ENCODE measurements around the gene GGT1.
A peak's percentile ranks its signal among the peaks of the same experiment; 100 is the strongest.

GGT1 gene

GRCh38 chr22:24555165-24556039 lies 47.6 kb upstream of the GGT1 start, which contains the start of gene SNRPD3 (continued):
- TF ChIP-seq ZNF426 (tag by site-specific recombination; IDR thresholded peaks at IDR 0.05) = no peak
- TF ChIP-seq ZNF704 (tag by site-specific recombination; IDR thresholded peaks at IDR 0.05) = no peak
- TF ChIP-seq KLF16 (tag by site-specific recombination; IDR thresholded peaks at IDR 0.05) = peak; percentile 98
- 0 out of 2 replicates have a peak, but pooled peaks have one; percentile 21 for TF ChIP-seq CTCF (tag by site-specific recombination; IDR thresholded peaks at IDR 0.05)
- TF ChIP-seq ZNF530 (tag by site-specific recombination; IDR thresholded peaks at IDR 0.05; ENCODE audit: low read depth) = no peak
- no peak for TF ChIP-seq ZNF548 (tag by site-specific recombination; IDR thresholded peaks at IDR 0.05)
- no peak; the same call in 1 of the 2 replicates for TF ChIP-seq ZNF221 (tag by site-specific recombination; IDR thresholded peaks at IDR 0.05; ENCODE audit: borderline replicate concordance)
- TF ChIP-seq ZNF23 (tag by site-specific recombination; IDR thresholded peaks at IDR 0.05; ENCODE audit: borderline replicate concordance) = no peak
- TF ChIP-seq ZNF624 (tag by site-specific recombination; IDR thresholded peaks at IDR 0.05) = no peak
- TF ChIP-seq KLF10 (tag by site-specific recombination; IDR thresholded peaks at IDR 0.05) = peak; percentile 91
- TF ChIP-seq ZNF488 (tag by site-specific recombination; IDR thresholded peaks at IDR 0.05) = peak; percentile 54; the same call in 1 of the 2 replicates
- TF ChIP-seq ZNF2 (tag by site-specific recombination; IDR thresholded peaks at IDR 0.05) = peak; percentile 99
- TF ChIP-seq ZNF580 (tag by site-specific recombination; IDR thresholded peaks at IDR 0.05) = peak; percentile 79
- no peak for TF ChIP-seq ZNF544 (tag by site-specific recombination; IDR thresholded peaks at IDR 0.05)
- TF ChIP-seq ZNF449 (tag by site-specific recombination; IDR thresholded peaks at IDR 0.05) = no peak
- no peak for TF ChIP-seq PBX3 (CRISPR knock-in tag; IDR thresholded peaks at IDR 0.05)
- TF ChIP-seq PRDM2 (tag by site-specific recombination; IDR thresholded peaks at IDR 0.05; ENCODE audit: borderline replicate concordance) = peak; percentile 92; the same call in 1 of the 2 replicates
- peak; percentile 90 for TF ChIP-seq ZNF148 (tag by site-specific recombination; IDR thresholded peaks at IDR 0.05; ENCODE audit: borderline replicate concordance)
- peak; percentile 87; the same call in 1 of the 2 replicates for TF ChIP-seq ZBTB7A (tag by site-specific recombination; IDR thresholded peaks at IDR 0.05; ENCODE audit: low read depth)
- no peak for TF ChIP-seq SETDB1 (IDR thresholded peaks at IDR 0.05; ENCODE audit: insufficient read length, low read length)
- 0 out of 2 replicates have a peak, but pooled peaks have one; percentile 13 for TF ChIP-seq ZFP41 (tag by site-specific recombination; IDR thresholded peaks at IDR 0.05; ENCODE audit: borderline replicate concordance)
- no peak for TF ChIP-seq ZNF140 (tag by site-specific recombination; IDR thresholded peaks at IDR 0.05)
